ENCODE results near the gene SORCS2. TPM values are rescaled to one million over a fixed set of nuclear protein-coding genes. Genes with fewer than 3 reads are reported as not detected.

Gene SORCS2
- total RNA-seq, 2 donors from 2014 or later = 1.5 to 1.7 TPM

DNA sequence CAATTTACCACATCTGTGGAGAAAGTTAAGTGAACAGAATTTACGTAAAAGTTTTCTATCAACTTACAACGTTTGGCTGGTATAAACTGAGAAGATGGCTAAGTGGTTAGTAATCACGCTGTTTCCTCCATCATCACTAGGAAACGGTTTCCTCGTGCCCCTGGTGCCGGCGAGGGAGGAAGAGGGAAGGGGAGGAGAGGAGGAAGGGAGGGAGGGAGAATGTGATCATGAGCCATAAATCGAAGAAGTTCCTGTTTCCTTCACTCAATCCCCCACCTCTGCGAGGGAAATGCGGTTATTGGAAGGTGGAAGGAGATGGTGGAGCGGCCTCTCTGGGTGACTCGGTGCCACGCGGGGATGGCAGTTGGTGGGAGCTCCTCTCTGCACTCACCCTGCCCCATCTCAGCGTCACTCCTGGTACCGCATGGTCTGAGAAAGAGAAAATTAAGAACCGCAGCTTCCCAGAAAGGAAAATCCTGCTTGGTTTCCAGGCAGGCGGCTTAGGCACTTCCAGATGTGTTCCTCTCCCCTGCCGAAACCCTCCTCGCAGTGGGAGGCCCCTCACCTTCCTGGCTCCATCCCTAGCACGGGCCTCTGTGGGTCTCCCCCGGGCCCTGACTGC lies 530.5 kb downstream of the SORCS2 start:
- H3K27ac ChIP-seq = no peak overlapping the region
- no peak for DNase-seq (ENCODE audit: low spot score)
- TF ChIP-seq CTCF (IDR thresholded peaks at IDR 0.05) = no peak
- H3K9me3 ChIP-seq = no peaks in the 10 kb centered on the region
- peaks cover 0 to 4% of the 10 kb centered on the region in 2 donors for H3K4me1 ChIP-seq
- H3K27me3 ChIP-seq = no peaks in the 10 kb centered on the region
- H3K36me3 ChIP-seq = no peaks in the 10 kb centered on the region
- H3K4me3 ChIP-seq = no peak overlapping the region

DNA sequence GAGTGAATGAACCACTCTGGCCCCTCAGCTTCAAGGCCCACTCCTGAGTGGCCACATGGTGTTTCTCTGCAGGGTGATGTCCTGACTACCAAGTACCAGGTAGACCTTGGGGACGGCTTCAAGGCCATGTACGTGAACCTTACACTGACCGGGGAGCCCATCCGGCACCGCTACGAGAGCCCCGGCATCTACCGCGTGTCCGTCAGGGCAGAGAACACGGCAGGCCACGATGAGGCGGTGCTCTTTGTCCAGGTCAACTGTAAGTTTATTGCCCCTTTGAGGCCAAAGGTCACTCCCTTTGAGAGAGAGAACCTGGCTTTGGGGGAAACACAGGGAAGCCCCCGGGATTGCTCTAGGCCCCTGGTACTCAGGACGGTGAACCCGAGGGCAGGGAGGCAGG lies 531.3 kb downstream of the SORCS2 start:
- Histone ChIP-seq H3K4me1 (peaks cover 0 to 4% of the 10 kb centered on the region in 2 donors), H3K9me3 (no peaks in the 10 kb centered on the region), H3K27ac (no peak overlapping the region), H3K36me3 (no peaks in the 10 kb centered on the region), H3K27me3 (no peaks in the 10 kb centered on the region), H3K4me3 (no peak overlapping the region)
- TF ChIP-seq CTCF (IDR thresholded peaks at IDR 0.05) = no peak
- DNase-seq (ENCODE audit: low spot score) = no peak

DNA sequence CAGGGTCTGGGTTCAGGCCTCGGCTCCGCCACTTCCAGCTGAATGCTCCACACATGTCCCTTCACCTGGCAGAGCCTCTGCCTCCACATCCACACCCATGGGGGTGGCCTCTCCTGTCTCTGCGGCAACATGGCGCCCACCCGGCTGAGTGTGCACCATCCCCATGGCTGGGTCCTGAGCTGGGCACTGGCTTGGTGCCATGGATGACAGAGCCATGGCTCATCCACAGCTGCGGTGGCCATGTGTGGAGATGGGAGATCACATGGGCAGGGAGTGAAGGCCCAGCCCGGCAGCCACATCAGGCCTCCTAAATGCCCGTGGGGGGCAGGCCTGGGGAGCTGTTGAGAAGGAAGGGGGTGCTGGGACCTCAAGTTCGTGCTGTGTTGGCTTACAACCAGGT lies 533.6 kb downstream of the SORCS2 start:
- H3K9me3 ChIP-seq = no peaks in the 10 kb centered on the region
- H3K4me3 ChIP-seq = no peak overlapping the region
- no peaks in the 10 kb centered on the region for H3K36me3 ChIP-seq
- DNase-seq (ENCODE audit: low spot score) = no peak
- H3K27ac ChIP-seq = no peak overlapping the region
- H3K27me3 ChIP-seq = no peaks in the 10 kb centered on the region
- H3K4me1 ChIP-seq = no peaks in the 10 kb centered on the region
- no peak for TF ChIP-seq CTCF (IDR thresholded peaks at IDR 0.05)

DNA sequence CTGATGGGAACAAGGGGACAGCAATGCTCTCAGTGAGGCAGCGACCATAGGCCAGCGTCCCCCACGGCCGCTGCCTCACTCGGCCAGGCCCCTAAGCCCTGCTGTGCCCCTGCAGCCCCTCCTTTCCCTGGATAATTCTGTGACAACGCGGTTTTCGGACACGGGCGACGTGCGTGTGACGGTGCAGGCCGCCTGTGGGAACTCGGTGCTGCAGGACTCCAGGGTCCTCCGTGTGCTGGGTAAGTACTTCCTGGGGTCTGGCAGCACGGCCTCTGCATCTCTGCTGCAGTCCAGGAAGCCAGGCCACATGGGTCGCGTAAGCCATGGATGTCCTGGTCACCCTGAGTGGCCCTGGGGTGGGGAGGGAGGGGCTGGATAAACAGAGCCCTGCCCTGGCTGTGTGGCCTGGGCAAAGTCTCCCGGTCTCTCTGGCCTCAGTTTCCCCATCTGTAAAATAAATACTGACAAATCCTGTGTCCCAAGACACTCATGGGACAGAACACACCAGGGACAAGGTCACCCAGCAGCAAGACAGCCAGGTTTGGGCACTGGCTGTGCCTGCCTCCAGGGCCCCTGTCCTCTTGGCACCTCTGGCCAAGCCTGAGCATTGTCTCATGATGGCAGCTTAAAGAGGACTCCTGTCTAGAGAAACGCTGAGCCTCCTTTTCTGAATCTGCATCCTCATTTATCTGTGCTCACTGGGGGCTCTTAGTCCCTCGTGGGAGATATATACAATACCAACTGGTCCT lies 534.5 kb downstream of the SORCS2 start:
- DNase-seq (ENCODE audit: low spot score) = no peak
- H3K27me3 ChIP-seq = no peaks in the 10 kb centered on the region
- no peaks in the 10 kb centered on the region for H3K4me1 ChIP-seq
- no peaks in the 10 kb centered on the region for H3K36me3 ChIP-seq
- H3K4me3 ChIP-seq = no peak overlapping the region
- H3K27ac ChIP-seq = no peak overlapping the region
- no peak for TF ChIP-seq CTCF (IDR thresholded peaks at IDR 0.05)
- H3K9me3 ChIP-seq = no peaks in the 10 kb centered on the region

DNA sequence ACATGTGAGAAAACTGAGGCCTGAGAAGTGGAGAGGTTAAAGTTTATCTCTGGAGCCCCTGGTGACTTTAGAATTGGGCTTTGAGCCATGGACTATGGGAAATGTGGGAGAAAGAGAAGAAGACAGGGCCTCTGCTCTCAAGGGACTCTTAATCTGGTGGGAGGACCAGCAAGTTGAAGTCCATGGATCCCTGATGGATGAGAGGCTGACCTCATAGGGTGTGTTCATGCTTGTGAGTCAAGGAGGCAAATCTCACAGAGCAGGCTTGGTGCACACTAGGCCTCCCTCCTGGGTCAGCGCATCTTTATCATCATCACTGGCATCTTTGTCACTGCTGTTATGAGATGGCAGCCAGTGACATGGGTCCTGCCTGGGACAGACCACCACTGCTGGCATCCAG lies 535.4 kb downstream of the SORCS2 start:
- no peaks in the 10 kb centered on the region for H3K9me3 ChIP-seq
- no peak for DNase-seq (ENCODE audit: low spot score)
- H3K4me1 ChIP-seq = no peaks in the 10 kb centered on the region
- H3K36me3 ChIP-seq = no peaks in the 10 kb centered on the region
- H3K4me3 ChIP-seq = no peak overlapping the region
- TF ChIP-seq CTCF (IDR thresholded peaks at IDR 0.05) = no peak
- no peaks in the 10 kb centered on the region for H3K27me3 ChIP-seq
- no peak overlapping the region for H3K27ac ChIP-seq
